HCT116 (cell line): ENCODE data around the gene SUCLG2. TPM values are rescaled to one million over a fixed set of nuclear protein-coding genes. Genes with fewer than 3 reads are reported as not detected.

Experiments
- ATAC-seq: fragments of 200-7000 bp; cut with Tn5 transposase; 2 replicates; pipeline ENCODE4 v1.9.1; 2020; ENCODE audit warnings: mild to moderate bottlenecking, moderate library complexity
- BruUV-seq: library from RNA; stranded (reverse); fragments of 400-500 nt; replicated peaks from 2 replicates; lab custom pipeline; 2021; lab: Mats Ljungman, UMichigan
- CTCF ChIA-PET: fragments of 300-600 bp; sonication (Branson Sonifier 250); formaldehyde crosslinking; loops from one replicate; lab custom pipeline; 2021; ENCODE audit warnings: antibody characterized with exemption; lab: Charles Lee
- POLR2A ChIA-PET: fragments of 300-600, 350-600 bp; sonication (Branson Sonifier 250); formaldehyde crosslinking; loops from one replicate; lab custom pipeline; 2021; ENCODE audit warnings: antibody characterized with exemption; lab: Charles Lee
- RAD21 ChIA-PET, 2 experiments: fragments of 300-600 bp; sonication (Branson Sonifier 250); formaldehyde crosslinking; loops; one replicate each; lab custom pipeline; 2023; ENCODE audit warnings: low total read pairs in 2 of 2; ENCODE audit not compliant: uncharacterized antibody in 2 of 2, unreplicated experiment in 2 of 2, low non-redundant PET in 1 of 2; lab: Charles Lee
- DNase-seq: peaks from one replicate; pipeline ENCODE4 v3.0.0-alpha.2; 2010; ENCODE audit warnings: low read depth, low spot score
- H2AFZ ChIP-seq: fragments of 200-600 bp; shearing (Covaris generic), sonication (generic); 2 replicates; pipeline ENCODE4 v1.6.1; 2017; ENCODE audit warnings: low read depth, mixed run types, mixed read lengths, antibody characterized with exemption, low read length; ENCODE audit not compliant: poor library complexity, severe bottlenecking
- H3K27ac ChIP-seq: 2 replicates; pipeline ENCODE4 v1.5.1; 2012; ENCODE audit warnings: low read depth, low read length
- H3K27me3 ChIP-seq: fragments of 200-600 bp; sonication (generic); 2 replicates; pipeline ENCODE4 v1.6.1; 2016; ENCODE audit warnings: mixed run types, low read length, mixed read lengths; ENCODE audit not compliant: insufficient read depth
- H3K36me3 ChIP-seq, 2 experiments: fragments of 200-500 bp in 1 of 2; fragments of 200-600 bp in 1 of 2; sonication (Bioruptor generic) in 1 of 2; sonication (generic) in 1 of 2; 2 replicates each; pipeline versions ENCODE4 v1.5.1 to v1.6.1; 2014 to 2016; ENCODE audit warnings: low read length in 2 of 2, inconsistent platforms in 1 of 2, mixed read lengths in 1 of 2, mixed run types in 1 of 2; ENCODE audit not compliant: insufficient read depth in 2 of 2, control insufficient read depth in 1 of 2
- H3K4me1 ChIP-seq, 2 experiments: fragments of 200-600 bp in 1 of 2; sonication (generic) in 1 of 2; 2 replicates each; pipeline versions ENCODE4 v1.5.1 to v1.6.1; 2012 to 2017; ENCODE audit warnings: low read length in 2 of 2, inconsistent platforms in 1 of 2, mild to moderate bottlenecking in 1 of 2, mixed read lengths in 1 of 2, mixed run types in 1 of 2, moderate library complexity in 1 of 2; ENCODE audit not compliant: insufficient read depth in 2 of 2, control insufficient read depth in 1 of 2
- H3K4me2 ChIP-seq: fragments of 200-600 bp; sonication (generic); 2 replicates; pipeline ENCODE4 v1.6.1; 2017; ENCODE audit warnings: mixed run types, low read length, mixed read lengths
- H3K4me3 ChIP-seq, 2 experiments: fragments of 200-600 bp in 1 of 2; sonication (generic) in 1 of 2; replicated peaks in 1 of 2; 2 replicates each; pipeline ENCODE4 v1.5.1; 2011 to 2016; ENCODE audit warnings: low read length in 2 of 2, control low read depth in 1 of 2, low read depth in 1 of 2, mild to moderate bottlenecking in 1 of 2, mixed read lengths in 1 of 2, mixed run types in 1 of 2
- H3K79me2 ChIP-seq: fragments of 200-600 bp; sonication (generic); 2 replicates; pipeline ENCODE4 v1.6.1; 2017; ENCODE audit warnings: mild to moderate bottlenecking, mixed run types, low read length, moderate library complexity, mixed read lengths; ENCODE audit not compliant: insufficient read depth
- H3K9ac ChIP-seq: fragments of 200-600 bp; sonication (generic); 2 replicates; pipeline ENCODE4 v1.6.1; 2016; ENCODE audit warnings: low read length, mixed read lengths
- H3K9me2 ChIP-seq: fragments of 200-600 bp; sonication (generic), shearing (Covaris generic); 2 replicates; pipeline ENCODE4 v1.6.1; 2017; ENCODE audit warnings: mixed run types, mild to moderate bottlenecking, moderate library complexity; ENCODE audit not compliant: insufficient read depth
- H3K9me3 ChIP-seq, 2 experiments: fragments of 200-500 bp in 1 of 2; fragments of 200-600 bp in 1 of 2; sonication (Bioruptor generic) in 1 of 2; sonication (generic) in 1 of 2; 2 replicates each; pipeline ENCODE4 v1.6.1; 2014 to 2017; ENCODE audit warnings: low read length in 2 of 2, mixed read lengths in 2 of 2, inconsistent platforms in 1 of 2, low read depth in 1 of 2, mild to moderate bottlenecking in 1 of 2, mixed run types in 1 of 2, moderate library complexity in 1 of 2; ENCODE audit not compliant: control insufficient read depth in 1 of 2, insufficient read depth in 1 of 2
- H4K20me1 ChIP-seq: fragments of 200-600 bp; sonication (generic), shearing (Covaris generic); 2 replicates; pipeline ENCODE4 v1.6.1; 2017; ENCODE audit warnings: mixed run types, mild to moderate bottlenecking, moderate library complexity; ENCODE audit not compliant: insufficient read depth
- CEBPB ChIP-seq: IDR thresholded peaks from 2 replicates; pipeline ENCODE4 v1.6.1; 2012; ENCODE audit warnings: low read depth
- EGR1 ChIP-seq: IDR thresholded peaks from 2 replicates; pipeline ENCODE4 v1.6.1; 2012; ENCODE audit warnings: low read depth
- EZH2 ChIP-seq: fragments of 200-600 bp; sonication (generic); IDR thresholded peaks from 2 replicates; pipeline ENCODE4 v1.6.1; 2017; ENCODE audit warnings: antibody characterized with exemption, mixed run types
- EZH2phosphoT487 ChIP-seq: fragments of 200-600 bp; IDR thresholded peaks from 2 replicates; pipeline ENCODE4 v1.6.1; 2018; ENCODE audit warnings: antibody characterized with exemption, borderline replicate concordance
- FOSL1 ChIP-seq: IDR thresholded peaks from 2 replicates; pipeline ENCODE4 v1.6.1; 2012; ENCODE audit warnings: low read depth
- JUND ChIP-seq: IDR thresholded peaks from 2 replicates; pipeline ENCODE4 v1.6.1; 2012
- POLR2AphosphoS5 ChIP-seq: IDR thresholded peaks from 2 replicates; pipeline ENCODE4 v1.6.1; 2011; ENCODE audit warnings: mild to moderate bottlenecking, low read depth, low read length, moderate library complexity
- RAD21 ChIP-seq: IDR thresholded peaks from 2 replicates; pipeline ENCODE4 v1.6.1; 2012; ENCODE audit warnings: low read depth, mild to moderate bottlenecking
- SRF ChIP-seq: IDR thresholded peaks from 2 replicates; pipeline ENCODE4 v1.6.1; 2012; ENCODE audit warnings: low read depth
- YY1 ChIP-seq: IDR thresholded peaks from 2 replicates; pipeline ENCODE4 v1.6.1; 2011; ENCODE audit warnings: low read length, low read depth, moderate library complexity, mild to moderate bottlenecking; ENCODE audit not compliant: insufficient replicate concordance; ENCODE audit errors: extremely low read depth
- ZBTB33 ChIP-seq: IDR thresholded peaks from 2 replicates; pipeline ENCODE4 v1.6.1; 2011; ENCODE audit warnings: mild to moderate bottlenecking, low read length, moderate library complexity; ENCODE audit not compliant: insufficient replicate concordance; ENCODE audit errors: extremely low read depth
- intact Hi-C: fragments of 100-400 bp; cut with micrococcal nuclease; formaldehyde crosslinking; loops from 2 replicates; pipeline ENCODE4 v1.10.0; 2022
- total RNA-seq: library from RNA; stranded (reverse); gene quantifications from one replicate; pipeline ENCODE4 v1.2.1, GENCODE V29; 2021; ENCODE audit not compliant: unreplicated experiment
- TF ChIP-seq, protein P1 (sequence below): IDR thresholded peaks from 2 replicates; pipeline ENCODE4 v1.6.1; 2012

Gene SUCLG2
- total RNA-seq, 1 experiment from 2014 or later: 49.2 TPM

DNA sequence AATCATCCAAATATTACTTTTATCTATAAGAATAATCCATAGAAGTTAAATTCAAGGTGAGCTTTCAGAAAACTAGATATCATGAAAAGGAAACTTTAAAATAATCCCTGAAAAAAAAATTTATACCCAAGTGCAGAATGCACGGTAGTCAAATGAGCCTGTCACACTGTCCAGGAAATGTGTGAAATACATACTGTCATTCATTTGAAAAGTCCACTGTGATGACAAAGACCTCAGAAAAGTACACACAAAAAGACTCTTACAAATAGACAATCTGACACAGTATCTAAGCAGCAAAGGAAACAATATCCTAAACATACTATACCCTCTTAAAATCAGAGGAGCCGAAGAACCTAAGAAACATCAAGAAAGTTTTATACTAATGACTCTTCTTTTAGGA, 29.7 kb downstream of the SUCLG2 start:
- POLR2A ChIA-PET: no interaction called here
- intact Hi-C loops: no loop called here

DNA sequence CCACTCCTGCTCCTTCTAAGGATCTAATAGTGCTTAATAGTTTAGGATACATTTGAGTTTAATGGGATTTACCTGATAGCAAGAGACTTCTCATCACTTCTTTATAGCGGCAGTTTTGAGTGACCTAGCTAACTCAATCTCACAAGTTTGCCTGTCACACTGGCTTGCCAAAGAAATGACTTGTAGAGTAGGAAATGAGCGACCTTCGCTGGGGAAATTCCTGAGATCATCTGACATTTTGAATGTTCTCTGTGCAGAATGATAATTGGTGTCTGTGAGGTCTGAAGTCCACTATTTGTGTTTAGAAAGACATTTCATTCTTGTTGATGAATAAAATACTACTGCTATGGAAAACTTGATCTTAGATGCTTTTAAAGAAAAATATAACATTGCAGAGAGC, 30.3 kb downstream of the SUCLG2 start:
- POLR2A ChIA-PET: no interaction called here
- no peaks in the 10 kb centered on the region for H3K36me3 ChIP-seq
- intact Hi-C loops: no loop called here
- ATAC-seq: no peak
- no peaks in the 10 kb centered on the region for H3K9me3 ChIP-seq
- H3K27me3 ChIP-seq: no peaks in the 10 kb centered on the region
- no peaks in the 10 kb centered on the region for H3K4me1 ChIP-seq
- H3K79me2 ChIP-seq: peaks cover 36% of the 10 kb centered on the region
- DNase-seq: no peak
- H3K27ac ChIP-seq: no peak overlapping the region
- H2AFZ ChIP-seq: no peak overlapping the region
- peaks cover 3% of the 10 kb centered on the region; the same call in 1 of the 2 replicates for H4K20me1 ChIP-seq
- no peaks in the 10 kb centered on the region for H3K9me2 ChIP-seq
- H3K4me3 ChIP-seq: no peak overlapping the region
- TF ChIP-seq RAD21 (no peak), SRF (no peak), EGR1 (no peak), EZH2phosphoT487 (no peak), CEBPB (no peak), EZH2 (no peak), POLR2AphosphoS5 (no peak)
- TF ChIP-seq, protein P1, sequence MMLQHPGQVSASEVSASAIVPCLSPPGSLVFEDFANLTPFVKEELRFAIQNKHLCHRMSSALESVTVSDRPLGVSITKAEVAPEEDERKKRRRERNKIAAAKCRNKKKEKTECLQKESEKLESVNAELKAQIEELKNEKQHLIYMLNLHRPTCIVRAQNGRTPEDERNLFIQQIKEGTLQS: no peak
- CTCF ChIA-PET: no interaction called here
- H3K4me2 ChIP-seq: no peak overlapping the region
- RAD21 ChIA-PET: no interaction called here
- H3K9ac ChIP-seq: no peak overlapping the region
- BruUV-seq: no TSS peak

More for the DNA sequence above, 29.7 kb downstream of the SUCLG2 start:
- DNase-seq: no peak
- Histone ChIP-seq H3K79me2 (peaks cover 42% of the 10 kb centered on the region), H3K9ac (no peak overlapping the region), H4K20me1 (peaks cover 3% of the 10 kb centered on the region; the same call in 1 of the 2 replicates), H3K4me2 (no peak overlapping the region)
- TF ChIP-seq FOSL1 (no peak), YY1 (no peak), JUND (no peak), SRF (no peak), ZBTB33 (no peak)
- TF ChIP-seq, all 23 proteins: peak for 0
- Histone ChIP-seq H3K36me3 (no peaks in the 10 kb centered on the region), H3K27ac (no peak overlapping the region), H2AFZ (no peak overlapping the region), H3K27me3 (no peaks in the 10 kb centered on the region), H3K9me2 (no peaks in the 10 kb centered on the region), H3K9me3 (no peaks in the 10 kb centered on the region), H3K4me3 (no peak overlapping the region), H3K4me1 (no peaks in the 10 kb centered on the region)
- no TSS peak for BruUV-seq
- no peak for ATAC-seq
- RAD21 ChIA-PET: no interaction called here
- CTCF ChIA-PET: no interaction called here
